Gastrocnemius medialis (tissue), 4 donors: ENCODE data around the gene SPDYE6.

Source experiments
- CTCF ChIP-seq, 5 experiments: fragments of 450-650 bp in 3 of 5; fragments of 200-600 bp in 2 of 5; sonication (generic) in 2 of 5; IDR thresholded peaks in 4 of 5; conservative IDR thresholded peaks in 1 of 5; 1 replicate in 4 of 5; 2 replicates in 1 of 5; pipeline ENCODE4 v1.5.1; 2016 to 2019; ENCODE audit warnings: antibody characterized with exemption in 5 of 5, mild to moderate bottlenecking in 3 of 5, moderate library complexity in 3 of 5
- POLR2A ChIP-seq, 2 donors: fragments of 450-650 bp; IDR thresholded peaks; one replicate each; pipeline ENCODE4 v1.6.1; 2017; ENCODE audit warnings: antibody characterized with exemption in 2 of 2, mild to moderate bottlenecking in 2 of 2, moderate library complexity in 2 of 2

GRCh38 chr7:102326157-102326889 lies 29.9 kb downstream of the SPDYE6 start:
- no peak for TF ChIP-seq CTCF (IDR thresholded peaks at IDR 0.05 in 4 of 5, conservative IDR thresholded peaks at IDR 0.05 in 1 of 5)
- no peak for TF ChIP-seq POLR2A (IDR thresholded peaks at IDR 0.05)
